Measurements from ENCODE around the gene ANO1.

DNA sequence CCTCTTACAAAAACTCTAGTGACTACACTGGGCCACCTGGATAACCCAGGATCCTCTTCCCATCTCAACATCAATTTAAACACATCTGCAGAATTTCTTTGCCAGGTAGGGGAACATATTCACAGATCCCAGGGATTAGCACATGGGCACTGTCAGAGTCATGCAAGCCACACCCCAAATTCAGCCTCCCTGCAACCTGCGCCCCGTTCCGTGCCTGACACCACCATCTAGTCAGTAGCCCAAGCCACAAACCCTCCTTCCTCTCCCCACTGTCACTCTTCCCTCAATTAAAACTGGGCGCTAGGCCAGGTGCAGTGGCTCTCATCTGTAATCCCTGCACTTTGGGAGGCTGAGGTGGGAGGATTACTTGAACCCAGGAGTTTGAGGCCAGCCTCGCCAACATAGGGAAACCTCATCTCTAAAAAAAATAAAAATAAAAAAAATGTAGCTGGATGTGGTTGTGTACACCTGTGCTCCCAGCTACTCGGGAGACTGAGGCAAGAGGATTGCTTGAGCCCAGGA lies 131.3 kb downstream of the ANO1 start:
- TF ChIP-seq POLR2AphosphoS5 (IDR thresholded peaks at IDR 0.05; ENCODE audit: low read depth, low read length) (no peak), RFX5 (IDR thresholded peaks at IDR 0.05; ENCODE audit: low read length) (no peak), CTCF (IDR thresholded peaks at IDR 0.05) (no peak), EZH2phosphoT487 (IDR thresholded peaks at IDR 0.05; ENCODE audit: borderline replicate concordance, low read depth) (no peak), SIN3A (IDR thresholded peaks at IDR 0.05; ENCODE audit: borderline replicate concordance, low read depth, low read length) (no peak), ELF1 (IDR thresholded peaks at IDR 0.05) (no peak)
